GM21447 (cell line): ENCODE data around the gene MEA1.
A peak's percentile ranks its signal among the peaks of the same experiment; 100 is the strongest.
"Not testable (repeated sequence)": the region's sequence is repeated elsewhere in the genome, so short reads cannot be mapped to it uniquely, and the experiment has no call there.

Experiments used
- ATAC-seq: cut with Tn5 transposase; IDR thresholded peaks from one replicate; pipeline ENCODE4 v1.9.1; 2021; ENCODE audit not compliant: unreplicated experiment

MEA1 gene

DNA sequence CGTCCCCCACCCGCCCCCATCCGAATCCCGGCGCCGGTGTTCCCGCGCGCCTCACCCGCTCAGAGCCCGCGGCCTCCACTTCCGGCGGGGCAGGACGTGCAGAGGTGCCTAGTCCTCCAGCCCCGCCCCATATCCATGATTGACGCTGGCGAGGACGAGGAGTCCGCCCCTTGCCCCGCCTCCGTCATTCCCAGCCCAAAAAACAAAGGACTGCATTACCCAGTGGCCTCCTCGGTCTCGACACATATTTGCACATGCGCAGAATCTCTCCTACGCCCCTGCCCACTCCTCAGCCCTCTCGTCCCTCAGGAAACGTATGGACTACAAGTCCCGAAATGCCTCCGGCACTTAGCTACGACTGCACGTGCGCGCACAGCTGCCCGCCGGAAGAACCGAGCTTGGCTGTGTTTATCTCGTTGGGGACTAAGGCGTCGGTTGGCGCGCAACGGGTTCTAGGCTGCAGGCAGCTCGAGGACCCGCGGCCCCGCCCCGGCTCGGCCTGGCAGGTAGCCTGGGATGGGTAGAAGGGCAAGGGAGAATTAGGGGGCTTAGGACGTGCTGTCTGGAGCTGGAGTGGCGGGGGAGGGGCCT is at the start of gene MEA1, which contains the start of gene KLHDC3:
Gene MEA1 (minus strand): TSS at position 104 of the 591 bp plus-strand sequence. CDS start 133 bp downstream, outside the sequence.
Gene KLHDC3 (plus strand): TSS at position 407 of the 591 bp plus-strand sequence. CDS start 2,944 bp downstream, outside the sequence.
- peak; percentile 91 for ATAC-seq

DNA sequence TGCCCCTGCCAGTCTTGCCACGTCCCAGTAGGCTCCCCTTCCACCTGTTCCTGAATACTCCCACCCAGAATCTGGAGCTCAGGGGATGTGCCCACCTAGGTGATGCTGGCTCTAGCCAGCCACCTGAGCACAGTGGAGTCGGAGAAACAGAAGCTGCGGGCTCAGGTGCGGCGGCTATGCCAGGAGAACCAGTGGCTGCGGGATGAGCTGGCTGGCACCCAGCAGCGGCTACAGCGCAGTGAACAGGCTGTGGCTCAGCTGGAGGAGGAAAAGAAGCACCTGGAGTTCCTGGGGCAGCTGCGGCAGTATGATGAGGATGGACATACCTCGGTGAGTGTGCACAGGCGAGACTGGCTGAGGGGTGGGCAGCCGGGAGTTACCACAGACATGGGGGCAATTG is 49.1 kb upstream of the MEA1 start:
- no peak for ATAC-seq

DNA sequence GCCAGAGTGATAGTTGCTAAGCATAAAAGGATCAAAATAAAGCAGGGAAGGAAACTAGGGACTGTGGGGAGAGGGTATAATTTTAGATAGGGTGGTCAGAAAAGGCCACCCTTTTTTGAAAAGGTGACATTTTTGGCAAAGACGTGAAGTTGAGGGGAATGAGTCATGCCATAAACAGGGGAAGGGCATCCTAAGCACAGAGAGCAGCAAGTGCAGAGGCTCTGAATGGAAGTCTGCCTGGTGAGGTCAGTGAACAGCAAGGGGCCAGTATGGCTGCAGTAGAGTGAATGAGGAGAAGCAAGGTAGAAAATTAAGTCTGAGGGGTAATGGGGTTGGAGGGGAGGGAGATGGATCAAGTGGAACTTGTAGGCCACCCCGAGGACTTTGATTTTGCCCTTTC is 48.1 kb upstream of the MEA1 start:
- ATAC-seq = no peak

DNA sequence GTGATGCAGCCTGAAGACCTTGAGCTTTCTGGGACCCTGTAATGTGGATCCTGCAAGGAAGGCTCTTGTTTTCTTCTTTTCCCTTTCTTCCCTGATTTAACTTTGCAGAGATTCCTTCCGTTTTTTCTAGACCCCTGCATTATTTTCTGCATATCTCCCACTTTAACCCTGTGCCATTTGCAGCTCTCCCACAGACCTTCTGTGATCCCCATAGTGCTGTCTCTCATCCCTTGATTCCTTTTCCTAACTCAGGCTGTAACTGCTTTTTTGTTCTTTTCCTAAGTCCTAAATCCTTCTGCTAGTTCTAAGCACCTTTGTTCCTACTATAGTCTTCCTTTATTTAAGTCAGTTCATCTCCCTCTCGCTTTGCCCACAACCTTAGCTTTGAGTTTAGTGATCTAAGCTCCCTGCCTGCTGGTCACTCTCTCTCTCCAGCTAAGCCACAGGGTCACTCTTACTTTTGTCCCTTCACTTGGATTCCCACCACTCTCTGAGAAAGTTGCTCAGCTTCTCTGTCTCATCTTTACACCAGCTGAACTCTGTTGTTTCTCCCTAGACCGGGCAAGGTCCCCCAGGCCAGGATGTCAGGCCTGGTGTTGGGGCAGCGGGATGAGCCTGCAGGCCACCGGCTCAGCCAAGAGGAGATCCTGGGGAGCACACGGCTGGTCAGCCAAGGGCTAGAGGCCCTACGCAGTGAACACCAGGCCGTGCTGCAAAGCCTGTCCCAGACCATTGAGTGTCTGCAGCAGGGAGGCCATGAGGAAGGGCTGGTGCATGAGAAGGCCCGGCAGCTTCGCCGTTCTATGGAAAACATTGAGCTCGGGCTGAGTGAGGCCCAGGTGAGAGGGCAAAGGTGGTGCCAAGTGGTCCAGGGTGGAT is 47.2 kb upstream of the MEA1 start:
- no peak for ATAC-seq

DNA sequence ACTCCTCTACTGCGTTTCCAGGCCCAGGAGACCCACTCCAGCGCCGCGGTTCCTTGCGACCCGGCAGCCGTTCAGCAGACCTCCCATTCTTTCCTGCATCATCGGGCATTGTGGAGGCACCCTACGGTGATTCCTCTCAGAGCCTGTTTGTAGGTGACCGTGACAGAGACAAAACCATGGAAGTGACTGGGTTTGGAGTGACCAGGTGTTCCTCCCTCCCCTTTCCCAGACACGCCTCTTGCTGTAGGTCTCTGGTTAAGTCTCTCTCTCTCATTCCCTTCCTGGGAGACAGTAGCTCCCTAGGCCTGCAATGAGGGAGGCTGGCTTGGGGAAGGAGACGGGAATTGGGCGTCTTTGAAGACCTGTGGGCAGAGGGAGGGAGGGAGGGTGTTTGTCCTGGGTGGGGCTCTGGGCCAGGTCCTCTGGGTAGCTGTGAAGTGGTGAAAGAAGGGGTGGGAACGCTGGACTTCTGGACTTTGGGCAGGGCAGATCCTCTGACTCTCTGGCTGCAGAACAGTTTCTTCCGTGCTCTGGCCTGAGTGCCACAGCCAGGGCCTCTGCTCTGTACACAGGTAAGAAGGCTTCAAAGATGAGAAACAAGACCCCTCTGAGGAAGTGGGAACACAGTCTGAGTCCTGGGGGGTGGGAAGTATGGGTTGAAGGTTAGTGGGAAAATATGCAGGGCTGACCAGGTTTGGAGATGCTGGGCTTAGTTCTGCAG is 46.4 kb upstream of the MEA1 start:
- no peak for ATAC-seq

DNA sequence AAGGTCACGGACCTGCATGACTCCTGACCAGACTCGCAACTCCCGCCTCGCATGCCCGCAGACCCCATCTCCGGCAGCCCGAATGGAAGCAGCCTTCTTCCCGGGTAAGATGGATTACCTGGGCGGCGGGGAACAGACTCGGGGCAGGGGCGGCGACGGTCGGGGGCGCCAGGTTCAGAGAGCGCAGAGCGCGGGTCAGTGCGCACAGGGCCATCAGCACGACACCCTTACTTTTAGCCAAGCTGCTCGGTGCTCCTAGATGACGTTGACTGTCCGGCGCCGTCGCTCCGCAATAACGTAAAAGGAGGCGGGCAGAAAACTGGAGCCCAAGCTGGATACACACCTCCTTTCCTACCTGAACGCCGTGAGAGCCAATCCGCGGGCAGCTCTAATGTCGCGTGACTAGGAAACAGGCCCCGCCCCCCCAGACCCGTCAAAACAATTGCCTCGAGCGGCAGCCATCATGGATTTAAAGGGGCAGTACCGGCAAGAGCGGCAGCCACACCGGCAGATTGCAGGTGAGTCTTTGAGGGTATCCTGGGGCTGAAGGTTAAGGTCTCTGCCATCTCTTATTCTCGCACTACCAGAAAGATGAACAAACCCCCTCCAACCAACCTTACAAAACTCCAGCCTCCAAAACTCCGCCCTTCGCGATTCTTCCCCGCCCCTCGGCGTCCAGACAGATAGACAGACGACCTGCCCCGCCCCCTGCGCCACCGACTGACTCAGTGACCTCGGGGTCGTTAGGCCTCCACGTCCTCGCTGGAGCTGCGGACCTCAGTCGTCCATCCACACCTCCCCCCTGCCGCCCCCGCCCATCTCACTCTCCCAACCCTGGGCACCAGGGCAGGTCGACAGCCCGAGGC is 45.7 kb upstream of the MEA1 start, which contains the start of the genes KLC4 and MRPL2:
Gene KLC4 (plus strand): TSS at position 464 of the 866 bp plus-strand sequence. CDS start 1,705 bp downstream, outside the sequence.
Gene MRPL2 (minus strand): TSS at position 267 of the 866 bp plus-strand sequence. CDS start 53 bp downstream, at position 214.
- ATAC-seq = peak; percentile 91

DNA sequence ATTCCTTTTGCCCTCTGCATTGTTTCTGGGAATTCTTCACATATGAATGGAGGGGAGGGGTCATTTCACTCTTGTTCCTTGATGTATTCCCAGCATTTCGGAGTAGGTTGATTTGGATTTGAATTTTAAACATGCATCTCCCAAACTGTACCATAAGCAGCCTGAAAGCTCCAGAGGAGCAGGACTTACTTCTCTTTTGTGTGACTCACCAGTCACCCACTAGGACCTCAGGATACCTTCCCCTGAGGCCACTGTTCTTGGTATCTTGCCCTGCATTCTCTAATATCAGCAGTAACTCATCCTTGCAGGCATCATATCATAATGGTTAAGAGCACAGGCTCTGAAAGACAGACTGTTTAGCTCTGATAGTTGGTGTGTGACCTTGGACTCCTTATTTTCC is 44.8 kb upstream of the MEA1 start:
- ATAC-seq = no peak

DNA sequence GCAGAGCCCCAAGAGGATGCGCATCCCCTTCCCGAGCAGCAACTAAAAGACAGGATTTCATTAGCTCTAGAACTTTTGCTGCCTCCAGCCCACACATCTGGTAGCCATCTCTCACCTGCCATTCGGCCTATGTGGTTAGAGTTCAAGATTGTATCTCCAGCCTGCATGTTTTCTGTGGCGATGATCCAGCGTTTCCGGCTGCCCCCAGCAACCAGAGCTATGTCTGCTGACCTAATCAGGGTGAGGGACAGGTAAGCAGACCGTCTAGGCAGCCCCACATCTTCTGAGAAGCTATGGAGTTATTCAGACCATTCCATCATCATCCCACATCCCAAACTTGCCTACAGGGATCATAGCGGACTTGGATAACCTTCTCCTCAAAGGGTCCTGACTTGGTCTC is 42.2 kb upstream of the MEA1 start:
- ATAC-seq = no peak

DNA sequence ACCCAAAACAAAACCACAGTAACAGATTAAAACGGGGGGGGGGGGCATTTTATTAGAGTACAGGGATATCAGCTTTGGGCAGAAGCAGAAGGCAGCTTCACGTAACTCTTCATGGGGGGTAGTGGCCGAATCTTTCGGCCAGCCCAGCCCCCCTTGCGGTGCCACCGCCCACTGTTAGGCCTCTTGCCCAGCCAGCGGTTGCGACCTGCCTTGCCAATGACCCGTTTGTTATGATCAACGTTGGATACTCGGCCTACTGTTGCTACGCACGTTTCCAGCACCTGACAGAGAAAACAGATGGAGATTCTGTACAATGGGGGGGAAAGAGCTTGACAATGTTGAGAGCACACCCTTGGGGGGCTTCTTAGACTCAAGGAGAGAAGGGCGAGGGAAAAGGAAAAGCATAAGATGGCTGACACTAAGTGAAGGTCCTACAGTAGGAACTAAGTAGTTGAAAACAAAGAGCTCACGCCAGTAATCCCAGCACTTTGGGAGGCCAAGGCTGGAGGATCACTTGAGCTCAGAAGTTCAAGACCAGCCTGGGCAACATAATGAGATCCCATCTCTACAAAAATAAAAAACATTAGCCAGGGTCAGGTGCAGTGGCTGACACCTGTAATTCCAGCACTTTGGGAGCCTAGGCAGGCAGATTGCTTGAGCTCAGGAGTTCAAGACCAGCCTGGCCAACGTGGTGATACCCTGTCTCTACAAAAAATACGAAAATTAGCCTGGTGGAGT is 40.6 kb upstream of the MEA1 start:
- no peak for ATAC-seq

DNA sequence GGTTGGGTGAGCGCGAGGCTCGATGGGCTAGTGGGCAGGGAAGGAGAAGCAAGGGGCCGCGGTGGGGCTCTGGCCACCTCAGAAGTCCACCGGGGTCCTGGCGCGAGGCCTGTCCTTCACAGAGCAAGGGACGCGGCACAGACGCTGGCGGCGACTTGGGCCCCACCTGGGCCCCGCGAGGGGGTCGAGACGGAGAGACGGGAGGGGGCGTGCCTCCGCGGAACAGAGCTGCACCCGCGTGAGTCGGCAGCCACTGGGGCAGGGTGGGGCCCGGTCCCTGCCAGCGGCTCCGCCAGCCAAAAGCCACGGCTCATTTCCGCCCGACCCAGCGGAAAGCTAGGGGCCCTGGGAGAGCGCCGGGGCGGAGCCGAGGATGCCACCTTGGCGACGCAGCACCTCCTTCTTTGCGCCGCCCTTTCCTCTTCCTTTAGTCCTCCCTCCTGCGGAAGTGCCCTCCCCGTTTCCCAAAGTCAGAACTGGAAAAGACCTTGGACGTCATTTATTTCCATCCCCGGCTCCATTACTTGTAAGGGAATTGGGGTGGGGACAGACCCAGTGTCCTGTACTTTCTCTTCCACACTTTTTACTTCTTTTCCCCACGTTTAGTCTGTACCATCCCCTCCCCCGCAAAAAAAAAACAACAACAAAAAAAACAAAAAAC is 39.9 kb upstream of the MEA1 start, which contains the start of gene CUL7:
Gene CUL7 (minus strand): TSS at position 307 of the 661 bp plus-strand sequence. CDS start 1,063 bp downstream, outside the sequence.
- peak; percentile 86 for ATAC-seq

DNA sequence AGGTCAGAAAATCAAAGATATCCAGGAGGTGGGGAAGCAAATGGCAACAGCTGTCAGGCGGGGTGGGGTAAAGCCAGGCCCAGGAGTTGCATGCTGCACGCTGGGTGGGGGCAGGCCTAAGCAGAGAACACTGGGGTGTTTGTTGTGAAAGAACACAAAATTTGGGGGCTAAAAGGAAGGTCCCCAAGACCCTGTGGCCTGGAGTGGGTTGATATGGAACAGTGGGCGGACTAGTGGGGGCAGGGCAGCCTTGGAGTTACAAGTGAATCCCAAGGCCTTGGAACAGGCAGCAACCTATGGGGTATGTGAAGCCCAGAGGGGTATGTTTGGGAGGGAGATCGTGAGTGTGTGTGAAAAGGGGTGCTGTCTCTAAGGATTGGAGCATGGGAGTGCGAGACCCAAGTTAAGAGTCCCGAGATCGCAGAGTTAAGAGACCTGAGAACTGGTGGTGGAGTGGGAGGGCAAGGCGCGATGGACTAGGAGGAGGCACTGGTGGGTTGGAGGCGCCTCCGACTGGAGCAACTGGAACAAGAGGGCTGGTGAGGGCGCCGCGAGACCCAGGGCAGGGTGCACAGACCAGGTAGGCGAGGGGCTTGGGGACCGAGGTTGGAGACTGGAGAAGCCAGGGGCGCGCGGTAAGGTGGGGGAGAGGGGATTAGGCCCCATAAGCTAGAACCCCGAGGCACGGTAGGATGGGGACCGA is 39.2 kb upstream of the MEA1 start:
- ATAC-seq = peak; percentile 23

DNA sequence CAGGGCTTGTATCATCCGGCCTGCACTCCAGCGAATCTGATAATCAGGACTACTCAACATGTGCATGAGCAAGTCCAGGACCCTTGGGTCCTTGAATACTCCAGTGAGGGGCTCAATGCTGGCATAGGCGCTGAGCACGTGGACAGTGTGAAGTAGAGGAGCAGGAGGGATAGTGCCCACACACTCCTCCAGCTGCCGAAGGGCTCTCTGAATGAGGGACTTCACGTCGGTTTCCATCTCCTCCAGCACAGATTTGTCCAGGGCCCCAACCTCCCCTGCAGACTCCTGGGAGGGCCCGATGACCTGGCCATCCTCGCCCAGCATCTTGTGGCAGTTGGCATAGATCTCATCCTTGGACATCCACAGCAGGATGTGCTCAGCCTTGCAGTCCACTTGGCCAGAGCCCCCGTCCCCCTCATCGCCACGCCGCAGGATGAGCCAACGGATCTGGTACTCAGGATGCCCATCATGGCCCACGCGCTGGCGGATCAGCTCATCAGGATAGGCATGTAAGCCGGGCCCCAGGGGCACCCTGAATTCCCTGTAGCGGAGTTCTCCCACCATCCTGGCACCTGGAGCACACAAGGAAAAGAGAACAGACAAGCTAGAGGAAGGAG is 38.6 kb upstream of the MEA1 start:
- ATAC-seq = no peak

DNA sequence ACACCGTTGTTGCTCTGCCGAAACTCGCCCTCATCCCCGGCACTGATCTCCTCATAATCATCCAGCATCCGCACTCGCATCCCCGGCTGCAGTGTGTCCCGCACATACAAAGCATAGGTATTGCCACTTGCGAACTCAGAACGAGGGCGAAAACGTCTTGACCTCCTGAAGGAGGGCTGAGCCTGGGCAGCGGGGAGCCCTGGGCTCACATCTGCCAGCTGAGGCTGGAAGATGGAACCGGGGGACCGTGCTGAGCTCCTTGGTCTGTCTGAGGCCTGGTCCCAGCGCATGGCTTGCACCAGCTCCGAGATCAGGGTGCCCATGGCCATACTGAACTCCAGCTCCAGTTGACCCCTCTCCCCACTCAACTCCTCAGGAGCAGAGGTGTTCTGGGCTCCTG is 37.2 kb upstream of the MEA1 start:
- ATAC-seq = no peak

DNA sequence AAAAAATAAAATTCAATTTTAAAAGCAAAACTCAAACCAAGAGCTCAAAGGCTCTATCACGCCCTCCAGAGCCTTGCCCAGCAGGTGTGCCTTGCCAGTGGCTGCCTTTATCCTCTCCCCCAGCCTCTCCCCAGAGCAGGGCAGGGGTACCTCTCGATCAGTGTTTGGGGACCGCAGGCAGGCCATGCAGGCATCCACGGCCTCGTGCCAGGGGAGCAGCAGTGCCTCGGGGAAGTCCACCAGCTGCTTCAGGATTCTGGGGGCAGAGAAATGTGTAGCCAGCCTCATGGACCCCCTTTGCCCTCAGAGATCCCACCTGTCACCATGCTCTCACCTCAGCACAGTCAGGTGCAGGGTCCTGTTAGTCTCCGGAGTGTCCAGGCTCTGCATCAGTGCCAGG is 34.3 kb upstream of the MEA1 start:
- ATAC-seq = no peak

DNA sequence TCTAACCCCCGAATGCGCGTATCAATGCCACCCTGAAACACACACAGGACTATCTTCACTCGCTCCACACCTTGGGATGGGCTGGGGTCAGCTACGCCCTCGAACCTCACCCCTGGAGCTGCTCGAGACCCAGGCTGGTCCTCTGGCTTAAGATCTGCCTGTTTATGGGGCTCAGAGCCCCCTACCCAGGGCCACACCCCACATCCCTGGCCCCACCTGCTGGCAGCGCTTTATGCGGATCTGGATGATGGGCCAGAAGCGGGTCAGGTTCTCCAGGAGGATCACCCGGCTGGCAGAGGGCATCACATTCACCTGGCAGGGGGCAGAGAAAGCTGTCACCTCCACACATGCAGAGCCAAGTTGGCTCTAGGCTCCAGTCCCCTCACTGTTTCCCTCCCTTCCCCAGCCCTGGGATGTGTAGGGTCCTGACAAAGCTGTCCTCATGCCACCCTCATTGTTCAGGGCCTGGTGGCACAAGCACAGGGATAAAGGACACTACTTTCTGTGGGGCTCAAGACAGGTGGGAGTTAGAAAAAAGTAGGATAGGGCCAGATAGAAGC is 31.7 kb upstream of the MEA1 start:
- ATAC-seq = no peak

DNA sequence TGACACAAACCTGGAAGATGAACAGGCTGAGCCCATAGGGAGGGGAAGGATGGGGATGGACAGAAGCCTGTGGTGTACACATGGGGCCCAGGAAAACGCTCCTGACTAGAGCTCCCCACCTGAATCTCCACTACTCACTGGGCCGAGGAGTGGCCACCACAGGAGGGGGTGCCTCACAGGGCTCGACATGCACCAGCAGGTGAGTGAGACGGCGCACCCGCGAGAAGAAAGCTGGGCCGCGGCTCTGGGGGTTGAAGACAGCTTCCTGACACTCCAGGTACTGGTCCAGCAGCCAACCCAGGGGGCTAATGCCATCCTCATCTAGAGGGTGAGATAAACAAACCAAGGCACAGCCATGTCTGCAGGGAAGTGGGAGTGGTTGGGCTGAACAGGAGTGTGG is 29.6 kb upstream of the MEA1 start:
- no peak for ATAC-seq

DNA sequence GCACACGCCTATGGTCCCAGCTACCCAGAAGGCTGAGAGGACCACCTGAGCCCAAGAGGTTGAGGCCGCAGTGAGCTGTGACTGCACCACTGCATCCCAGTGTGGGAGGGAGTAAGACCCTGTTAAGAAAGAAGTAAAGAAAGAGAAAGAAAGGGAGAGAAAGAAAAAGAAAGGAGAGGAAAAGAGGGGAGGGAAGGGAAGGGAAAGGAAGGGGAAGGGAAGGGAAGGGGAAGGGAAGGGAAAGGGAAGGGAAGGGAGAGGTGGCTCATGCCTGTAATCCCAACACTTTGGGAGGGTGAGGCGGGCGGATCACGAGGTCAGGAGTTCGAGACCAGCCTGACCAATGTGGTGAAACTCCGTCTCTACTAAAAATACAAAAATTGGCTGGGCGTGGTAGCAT is 27.7 kb upstream of the MEA1 start:
- ATAC-seq = not testable (repeated sequence)
